RWPE2 (cell line): Measurements from ENCODE around the gene PLEKHA5.
"Not testable (repeated sequence)": the region's sequence is repeated elsewhere in the genome, so short reads cannot be mapped to it uniquely, and the experiment has no call there.

Experiments used
- ATAC-seq: fragments of 200-7000 bp; cut with Tn5 transposase; 3 replicates; pipeline ENCODE4 v1.9.1; 2021; ENCODE audit warnings: low read depth
- DNase-seq: peaks from one replicate; pipeline ENCODE4 v3.0.0-alpha.2; 2020; ENCODE audit warnings: low spot score
- H3K27ac ChIP-seq: fragments of 450-650 bp; 2 replicates; pipeline ENCODE4 v1.5.1; 2017; ENCODE audit warnings: mild to moderate bottlenecking; ENCODE audit not compliant: poor library complexity, severe bottlenecking
- H3K27me3 ChIP-seq: fragments of 250-450 bp; sonication (Bioruptor Pico); 2 replicates; pipeline ENCODE4 v1.5.1; 2021; ENCODE audit warnings: mild to moderate bottlenecking, moderate library complexity; ENCODE audit not compliant: insufficient read depth, poor library complexity, severe bottlenecking
- H3K36me3 ChIP-seq: fragments of 250-450 bp; sonication (Bioruptor Pico); 2 replicates; pipeline ENCODE4 v1.5.1; 2020; ENCODE audit warnings: low read depth, mild to moderate bottlenecking, moderate library complexity
- H3K4me1 ChIP-seq: fragments of 250-450 bp; sonication (Bioruptor Pico); 2 replicates; pipeline ENCODE4 v1.5.1; 2021; ENCODE audit warnings: mild to moderate bottlenecking, moderate library complexity; ENCODE audit not compliant: insufficient read depth, poor library complexity, severe bottlenecking
- H3K4me3 ChIP-seq: fragments of 250-450 bp; sonication (Bioruptor Pico); 2 replicates; pipeline ENCODE4 v1.5.1; 2021; ENCODE audit warnings: mild to moderate bottlenecking, moderate library complexity; ENCODE audit not compliant: severe bottlenecking
- H3K9me3 ChIP-seq: fragments of 250-450 bp; sonication (Bioruptor Pico); 2 replicates; pipeline ENCODE4 v1.5.1; 2021; ENCODE audit warnings: mild to moderate bottlenecking, moderate library complexity; ENCODE audit not compliant: severe bottlenecking
- CTCF ChIP-seq: fragments of 450-650 bp; IDR thresholded peaks from one replicate; pipeline ENCODE4 v1.5.1; 2017; ENCODE audit warnings: mild to moderate bottlenecking, moderate library complexity; ENCODE audit not compliant: poor library complexity, severe bottlenecking

Gene PLEKHA5

GRCh38 chr12:19223018-19223417 is 93.5 kb downstream of the PLEKHA5 start:
- Histone ChIP-seq H3K27ac (no peak overlapping the region), H3K4me1 (no peaks in the 10 kb centered on the region), H3K36me3 (no peaks in the 10 kb centered on the region), H3K4me3 (no peak overlapping the region), H3K27me3 (no peaks in the 10 kb centered on the region), H3K9me3 (no peaks in the 10 kb centered on the region)
- ATAC-seq: no peak
- peak; percentile 22 for TF ChIP-seq CTCF
- no peak for DNase-seq

GRCh38 chr12:19223695-19224094 is 94.2 kb downstream of the PLEKHA5 start:
- Histone ChIP-seq H3K4me3 (no peak overlapping the region), H3K36me3 (no peaks in the 10 kb centered on the region), H3K27me3 (no peaks in the 10 kb centered on the region), H3K4me1 (no peaks in the 10 kb centered on the region), H3K9me3 (no peaks in the 10 kb centered on the region), H3K27ac (no peak overlapping the region)
- DNase-seq: no peak
- no peak for ATAC-seq
- TF ChIP-seq CTCF: no peak

- ATAC-seq (no peak), DNase-seq (no peak)
- no peak for TF ChIP-seq CTCF
- H3K27ac ChIP-seq: no peak overlapping the region
- H3K9me3 ChIP-seq: no peaks in the 10 kb centered on the region
- no peak overlapping the region for H3K4me3 ChIP-seq
- no peaks in the 10 kb centered on the region for H3K4me1 ChIP-seq
- H3K36me3 ChIP-seq: no peaks in the 10 kb centered on the region
- H3K27me3 ChIP-seq: no peaks in the 10 kb centered on the region
These were observed 95.2 kb downstream of the PLEKHA5 start for GRCh38 chr12:19224746-19225145.

GRCh38 chr12:19227190-19227879 is 97.8 kb downstream of the PLEKHA5 start:
- no peak for TF ChIP-seq CTCF
- H3K27me3 ChIP-seq: no peaks in the 10 kb centered on the region
- H3K36me3 ChIP-seq: no peaks in the 10 kb centered on the region
- no peak overlapping the region for H3K27ac ChIP-seq
- H3K4me1 ChIP-seq: no peaks in the 10 kb centered on the region
- ATAC-seq (no peak), DNase-seq (no peak)
- H3K4me3 ChIP-seq: no peak overlapping the region
- H3K9me3 ChIP-seq: no peaks in the 10 kb centered on the region

GRCh38 chr12:19227880-19228210 is 98.3 kb downstream of the PLEKHA5 start:
- no peak for TF ChIP-seq CTCF
- no peaks in the 10 kb centered on the region for H3K9me3 ChIP-seq
- no peaks in the 10 kb centered on the region for H3K36me3 ChIP-seq
- no peaks in the 10 kb centered on the region for H3K4me1 ChIP-seq
- DNase-seq: no peak
- ATAC-seq: no peak
- H3K4me3 ChIP-seq: no peak overlapping the region
- H3K27me3 ChIP-seq: no peaks in the 10 kb centered on the region
- no peak overlapping the region for H3K27ac ChIP-seq

- H3K4me1 ChIP-seq, H3K9me3 ChIP-seq, H3K36me3 ChIP-seq, H3K4me3 ChIP-seq, H3K27ac ChIP-seq, ATAC-seq, DNase-seq, H3K27me3 ChIP-seq: not testable (repeated sequence)
These were observed 99.5 kb downstream of the PLEKHA5 start for GRCh38 chr12:19229021-19229420.
